Measurements from ENCODE around the gene GRK6. TPM values are rescaled to one million over a fixed set of nuclear protein-coding genes. Genes with fewer than 3 reads are reported as not detected.
A peak's percentile ranks its signal among the peaks of the same experiment; 100 is the strongest.

The GRK6 gene
- polyA plus RNA-seq, 1 of the 3 experiments (the other 2 are of a cell fraction) = 39.5 TPM

GRCh38 chr5:177427211-177427822 is 841 bp downstream of the GRK6 start:
- DNase-seq = peak; percentile 78
- TF ChIP-seq, protein P1, sequence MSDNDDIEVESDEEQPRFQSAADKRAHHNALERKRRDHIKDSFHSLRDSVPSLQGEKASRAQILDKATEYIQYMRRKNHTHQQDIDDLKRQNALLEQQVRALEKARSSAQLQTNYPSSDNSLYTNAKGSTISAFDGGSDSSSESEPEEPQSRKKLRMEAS (IDR thresholded peaks at IDR 0.05; ENCODE audit: low read depth) = 0 out of 2 replicates have a peak, but pooled peaks have one; percentile 68
- peak; percentile 68 for TF ChIP-seq GATA2 (CRISPR knock-in tag; IDR thresholded peaks at IDR 0.05)
- TF ChIP-seq FOXJ3 (CRISPR knock-in tag; IDR thresholded peaks at IDR 0.05) = no peak
- peak; percentile 40; the same call in 1 of the 2 replicates for TF ChIP-seq SIN3A (IDR thresholded peaks at IDR 0.05; ENCODE audit: borderline replicate concordance, low read depth, low read length)
- TF ChIP-seq EZH2phosphoT487 (IDR thresholded peaks at IDR 0.05; ENCODE audit: borderline replicate concordance, low read depth) = no peak
- no peak for TF ChIP-seq RAD21 (IDR thresholded peaks at IDR 0.05; ENCODE audit: low read length)
- peak; percentile 89 for TF ChIP-seq MXI1 (IDR thresholded peaks at IDR 0.05; ENCODE audit: low read depth, low read length)
- TF ChIP-seq YY1 (IDR thresholded peaks at IDR 0.05; ENCODE audit: low read depth) = no peak
- TF ChIP-seq MEF2A (IDR thresholded peaks at IDR 0.05; ENCODE audit: borderline replicate concordance, low read depth) = no peak
- TF ChIP-seq GABPA (IDR thresholded peaks at IDR 0.05; ENCODE audit: low read depth) = no peak
- peaks cover 30% of the 10 kb centered on the region for H3K79me2 ChIP-seq (ENCODE audit: insufficient read depth)
- no peaks in the 10 kb centered on the region for H3K9me3 ChIP-seq
- H3K9me2 ChIP-seq = no peaks in the 10 kb centered on the region
- 0 out of 2 replicates have a peak, but pooled peaks cover 13% of the 10 kb centered on the region for H4K20me1 ChIP-seq (ENCODE audit: insufficient read depth)
- peak overlapping the region; percentile 96 for H3K9ac ChIP-seq
- H3K4me1 ChIP-seq (ENCODE audit: control insufficient read depth in 1 of 2, insufficient read depth in 2 of 2, low read depth in 1 of 2, low read length in 1 of 2) = peaks cover 5 to 33% of the 10 kb centered on the region in 2 experiments; a peak in 2 of 4 replicates
- H3K36me3 ChIP-seq (replicated peaks in 1 of 2; ENCODE audit: control insufficient read depth in 1 of 2, insufficient read depth in 2 of 2, low read length in 1 of 2) = peaks cover 0 to 14% of the 10 kb centered on the region in 2 experiments
- peaks cover 12% of the 10 kb centered on the region for H3F3A ChIP-seq (replicated peaks; ENCODE audit: insufficient read depth)
- H3K27ac ChIP-seq (ENCODE audit: low read depth in 2 of 2, low read length in 1 of 2) = peak overlapping the region; percentile 56 to 82; a peak in 3 of 4 replicates
- H2AFZ ChIP-seq (ENCODE audit: low read depth) = no peak overlapping the region
- WGBS (ENCODE audit: low lambda C conversion rate) = 15% methylated on average over 11 of the region's 11 CpGs
- no peaks in the 10 kb centered on the region for H3K27me3 ChIP-seq (ENCODE audit: insufficient read depth)
- CTCF ChIA-PET = interaction anchor here (0.7 to 10.8 kb wide), 11 partner anchors 9 to 314 kb away, joined by 3 to 120 read pairs (median 4); no protein-coding TSS in a partner anchor
- H3K4me2 ChIP-seq = peak overlapping the region; percentile 99
- POLR2A ChIA-PET = interaction anchor here (0.7 to 2.1 kb wide), 7 partner anchors 10 to 28 kb away, joined by 3 to 16 read pairs (median 6); partner anchors contain the start of gene PRR7
- H3K4me3 ChIP-seq (ENCODE audit: low read depth in 2 of 2, low read length in 1 of 2) = peak overlapping the region; percentile 79 to 82

DNA sequence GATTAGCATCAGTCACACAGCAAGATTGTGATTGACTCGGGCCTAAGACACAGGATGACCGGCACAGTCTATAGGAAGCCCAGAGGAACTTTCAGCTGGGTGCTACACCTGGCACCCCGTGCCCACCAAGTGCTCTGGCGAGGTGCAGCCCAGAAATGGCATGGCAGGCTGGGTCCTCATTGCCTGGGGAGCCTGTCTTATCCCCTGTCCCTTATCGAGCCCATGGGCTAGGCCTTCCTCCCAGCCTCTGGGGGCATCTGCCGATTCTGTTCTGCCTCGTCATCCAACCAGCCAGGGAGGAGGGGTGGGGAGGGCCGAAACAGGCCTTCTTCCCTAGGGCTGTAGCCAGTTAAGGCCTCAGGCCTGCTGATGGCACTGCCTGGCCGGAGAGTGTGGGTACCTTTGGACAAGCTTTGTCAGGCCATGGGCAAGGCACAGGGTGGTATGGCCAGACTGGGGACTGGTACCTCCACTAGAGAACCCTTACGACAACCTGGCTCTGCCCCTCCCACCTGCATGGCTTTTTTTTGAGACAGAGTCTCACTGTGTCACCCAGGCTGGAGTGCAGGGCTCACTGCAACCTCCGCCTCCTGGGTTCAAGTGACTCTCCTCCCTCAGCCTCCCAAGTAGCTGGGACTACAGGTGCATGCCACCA is 1.6 kb downstream of the GRK6 start:
- peak overlapping the region; percentile 79 to 82 for H3K4me3 ChIP-seq (ENCODE audit: low read depth in 2 of 2, low read length in 1 of 2)
- WGBS (ENCODE audit: low lambda C conversion rate) = 89% methylated on average over 5 of the region's 11 CpGs

More for the DNA sequence above, 1.6 kb downstream of the GRK6 start:
- Histone ChIP-seq H3K9me3 (no peaks in the 10 kb centered on the region), H3K4me1 (ENCODE audit: control insufficient read depth in 1 of 2, insufficient read depth in 2 of 2, low read depth in 1 of 2, low read length in 1 of 2) (peaks cover 5 to 33% of the 10 kb centered on the region in 2 experiments; a peak in 2 of 4 replicates), H3K4me2 (peak overlapping the region; percentile 99), H3K27ac (ENCODE audit: low read depth in 2 of 2, low read length in 1 of 2) (peak overlapping the region in 1 of 2 experiments; percentile 82; a peak in 1 of 4 replicates), H3K9me2 (no peaks in the 10 kb centered on the region), H2AFZ (ENCODE audit: low read depth) (no peak overlapping the region), H3K79me2 (ENCODE audit: insufficient read depth) (peaks cover 30% of the 10 kb centered on the region), H3F3A (replicated peaks; ENCODE audit: insufficient read depth) (peaks cover 12% of the 10 kb centered on the region), H3K36me3 (replicated peaks in 1 of 2; ENCODE audit: control insufficient read depth in 1 of 2, insufficient read depth in 2 of 2, low read length in 1 of 2) (peaks cover 0 to 21% of the 10 kb centered on the region in 2 experiments), H3K9ac (peak overlapping the region; percentile 96), H3K27me3 (ENCODE audit: insufficient read depth) (no peaks in the 10 kb centered on the region), H4K20me1 (ENCODE audit: insufficient read depth) (0 out of 2 replicates have a peak, but pooled peaks cover 13% of the 10 kb centered on the region)
- POLR2A ChIA-PET = interaction anchor here (1.2 to 1.9 kb wide), 6 partner anchors 9 to 24 kb away, joined by 3 to 16 read pairs (median 4); partner anchors contain the start of gene PRR7
- DNase-seq = no peak
- TF ChIP-seq CHD2 (IDR thresholded peaks at IDR 0.05; ENCODE audit: low read length, partially characterized antibody) (no peak), REST (IDR thresholded peaks at IDR 0.05; ENCODE audit: low read depth, low read length) (no peak), SIN3A (IDR thresholded peaks at IDR 0.05; ENCODE audit: borderline replicate concordance, low read depth, low read length) (no peak), GATA2 (CRISPR knock-in tag; IDR thresholded peaks at IDR 0.05) (no peak), RCOR1 (IDR thresholded peaks at IDR 0.05; ENCODE audit: low read length) (no peak), POLR2AphosphoS5 (IDR thresholded peaks at IDR 0.05; ENCODE audit: low read depth, low read length) (no peak), ELF1 (IDR thresholded peaks at IDR 0.05) (no peak), GABPA (IDR thresholded peaks at IDR 0.05; ENCODE audit: low read depth) (no peak), USF2 (IDR thresholded peaks at IDR 0.05; ENCODE audit: borderline replicate concordance, low read depth, low read length) (no peak)
- TF ChIP-seq, protein P1 (IDR thresholded peaks at IDR 0.05; ENCODE audit: low read depth) = no peak
- CTCF ChIA-PET = interaction anchor here (1.0 to 10.8 kb wide), 8 partner anchors 9 to 315 kb away, joined by 3 to 120 read pairs (median 8); no protein-coding TSS in a partner anchor
